ENCODE data around the gene TAS1R3. TPM values are rescaled to one million over a fixed set of nuclear protein-coding genes. Genes with fewer than 3 reads are reported as not detected.

Gene TAS1R3
- total RNA-seq, 1 donor from 2014 or later, result 0.34 TPM

DNA sequence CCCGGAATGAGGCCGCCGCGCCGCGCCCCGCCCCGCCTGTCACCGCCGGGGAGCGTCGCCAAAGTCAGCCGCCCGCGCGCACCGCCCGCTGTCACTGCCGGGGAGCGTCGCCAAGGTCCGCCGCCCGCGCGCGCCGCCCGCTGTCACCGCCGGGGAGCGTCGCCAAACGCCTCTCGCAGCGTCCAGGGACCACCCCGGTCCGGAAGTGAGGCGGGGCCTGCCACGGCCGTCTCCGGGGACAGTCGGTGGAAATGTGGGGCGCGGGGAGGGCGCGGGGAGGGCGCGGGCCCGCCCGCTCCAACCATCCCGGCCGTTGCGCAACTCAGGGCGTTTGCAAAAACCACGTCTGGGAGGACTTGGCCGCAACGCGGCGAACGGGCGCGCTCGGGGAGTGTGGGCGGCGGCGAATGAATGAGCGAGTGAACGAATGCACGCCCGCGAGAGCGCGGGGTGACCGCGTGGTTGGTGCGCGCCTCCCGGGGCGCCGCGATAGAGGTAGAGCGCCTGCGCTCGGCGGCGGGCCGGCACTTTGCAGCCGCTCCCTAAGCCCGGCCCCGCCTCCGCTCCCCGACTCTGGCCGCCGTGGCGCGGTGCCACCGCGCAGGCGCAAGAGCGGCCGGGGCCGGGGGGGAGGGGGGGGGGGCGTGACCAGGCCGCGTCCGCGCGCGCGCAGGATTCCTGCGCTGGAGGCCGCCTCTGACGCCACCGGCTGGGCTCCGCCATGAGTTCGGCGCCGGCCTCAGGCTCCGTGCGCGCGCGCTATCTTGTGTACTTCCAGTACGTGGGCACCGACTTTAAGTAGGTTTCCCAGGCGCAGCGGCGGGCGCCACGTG is 22.9 kb upstream of the TAS1R3 start, which contains the start of the genes ACAP3 and PUSL1:
Gene ACAP3, minus strand, starts transcription at position 8 of the 833 bp plus-strand sequence. CDS start 115 bp downstream, outside the sequence.
Gene PUSL1, plus strand, starts transcription at position 675 of the 833 bp plus-strand sequence. Its CDS starts 47 bp downstream, at position 722.
- peak within 1 kb of the TSS; percentile 88 for H3K4me3 Mint-ChIP-seq
- H3K9me3 Mint-ChIP-seq, result no peaks in the 10 kb centered on the region
- H3K27me3 Mint-ChIP-seq (ENCODE audit: insufficient read depth), result no peaks in the 10 kb centered on the region
- peaks cover 15% of the 10 kb centered on the region for H3K4me1 Mint-ChIP-seq (ENCODE audit: low read depth)
- intact Hi-C loops (cut with micrococcal nuclease), result loop anchor here (1.0 to 5.0 kb wide), 10 partner anchors 16 to 351 kb away; partner anchors contain the start of genes ATAD3A, AURKAIP1, C1orf159 and CCNL2
- H3K36me3 Mint-ChIP-seq (ENCODE audit: low read depth), result peaks cover 2% of the 10 kb centered on the region
- peak; percentile 86 for DNase-seq (ENCODE audit: low spot score)
- peak within 1 kb of the TSS; percentile 86 for H3K27ac Mint-ChIP-seq

DNA sequence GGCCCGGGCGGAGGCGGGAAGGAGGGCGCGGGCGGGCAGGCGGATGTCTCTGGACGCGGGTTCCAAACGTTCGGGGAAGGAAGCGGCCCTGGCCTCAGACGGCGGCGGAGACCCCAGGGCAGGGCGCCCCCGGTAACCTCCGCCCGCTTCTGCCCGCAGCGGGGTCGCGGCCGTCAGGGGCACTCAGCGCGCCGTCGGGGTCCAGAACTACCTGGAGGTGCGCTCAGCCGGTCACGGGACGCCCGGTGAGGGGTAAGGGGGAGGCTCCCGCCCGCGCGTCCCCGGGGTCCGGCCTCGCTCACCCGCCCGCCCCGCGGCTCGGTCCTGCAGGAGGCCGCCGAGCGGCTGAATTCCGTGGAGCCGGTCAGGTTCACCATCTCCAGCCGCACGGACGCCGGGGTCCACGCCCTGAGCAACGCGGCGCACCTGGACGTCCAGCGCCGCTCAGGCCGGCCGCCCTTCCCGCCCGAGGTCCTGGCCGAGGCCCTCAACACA is 22.3 kb upstream of the TAS1R3 start:
- Mint-ChIP-seq H3K36me3 (ENCODE audit: low read depth) (peaks cover 5% of the 10 kb centered on the region), H3K9me3 (no peaks in the 10 kb centered on the region)
- intact Hi-C loops (cut with micrococcal nuclease), result loop anchor here (1.0 to 5.0 kb wide), 10 partner anchors 15 to 352 kb away; partner anchors contain the start of genes ATAD3A, AURKAIP1, C1orf159 and CCNL2

DNA sequence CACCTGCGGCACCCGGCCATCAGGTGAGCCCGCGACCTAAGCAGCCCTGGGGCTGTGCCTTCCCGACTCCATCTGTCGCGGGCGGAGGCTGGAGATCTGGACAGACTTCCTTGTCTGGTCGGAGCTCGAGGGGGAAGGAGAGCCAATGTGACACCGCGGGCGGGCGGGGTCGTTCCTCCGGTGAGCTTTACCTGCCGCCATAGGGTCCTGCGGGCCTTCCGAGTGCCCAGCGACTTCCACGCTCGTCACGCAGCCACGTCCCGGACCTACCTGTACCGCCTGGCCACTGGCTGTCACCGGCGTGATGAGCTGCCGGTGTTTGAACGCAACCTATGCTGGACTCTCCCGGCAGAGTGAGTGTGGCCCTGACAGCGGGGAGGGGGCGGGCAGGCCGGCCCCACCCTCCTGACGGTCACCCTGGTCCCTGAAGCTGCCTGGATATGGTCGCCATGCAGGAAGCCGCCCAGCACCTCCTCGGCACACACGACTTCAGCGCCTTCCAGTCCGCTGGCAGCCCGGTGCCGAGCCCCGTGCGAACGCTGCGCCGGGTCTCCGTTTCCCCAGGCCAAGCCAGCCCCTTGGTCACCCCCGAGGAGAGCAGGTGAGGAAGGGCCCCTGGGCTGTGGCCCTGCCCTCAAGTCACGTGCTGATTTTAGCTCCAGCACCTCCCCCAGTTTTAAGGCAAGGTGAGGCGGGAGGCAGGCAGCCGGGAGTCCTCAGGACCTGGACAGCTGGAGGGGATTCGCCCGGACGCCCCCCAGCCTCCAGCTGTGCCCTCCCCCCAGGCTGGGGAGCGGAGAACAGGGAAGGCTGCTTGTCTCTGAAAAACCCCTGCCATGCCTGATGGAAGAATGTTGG is 21.6 kb upstream of the TAS1R3 start:
- Mint-ChIP-seq H3K27me3 (ENCODE audit: insufficient read depth) (no peaks in the 10 kb centered on the region), H3K36me3 (ENCODE audit: low read depth) (peaks cover 5% of the 10 kb centered on the region), H3K27ac (no peak overlapping the region), H3K4me3 (peak overlapping the region; percentile 72), H3K4me1 (ENCODE audit: low read depth) (peaks cover 15% of the 10 kb centered on the region), H3K9me3 (no peaks in the 10 kb centered on the region)
- intact Hi-C loops (cut with micrococcal nuclease), result loop anchor here (2.0 to 5.0 kb wide), 7 partner anchors 37 to 352 kb away; partner anchors contain the start of genes ATAD3A, CCNL2, MIB2 and NOC2L
- DNase-seq (ENCODE audit: low spot score), result no peak

More for the DNA sequence above, 22.3 kb upstream of the TAS1R3 start:
- Mint-ChIP-seq H3K4me1 (ENCODE audit: low read depth) (peaks cover 15% of the 10 kb centered on the region), H3K27me3 (ENCODE audit: insufficient read depth) (no peaks in the 10 kb centered on the region), H3K4me3 (peak overlapping the region; percentile 85), H3K27ac (peak overlapping the region; percentile 86)
- no peak for DNase-seq (ENCODE audit: low spot score)

DNA sequence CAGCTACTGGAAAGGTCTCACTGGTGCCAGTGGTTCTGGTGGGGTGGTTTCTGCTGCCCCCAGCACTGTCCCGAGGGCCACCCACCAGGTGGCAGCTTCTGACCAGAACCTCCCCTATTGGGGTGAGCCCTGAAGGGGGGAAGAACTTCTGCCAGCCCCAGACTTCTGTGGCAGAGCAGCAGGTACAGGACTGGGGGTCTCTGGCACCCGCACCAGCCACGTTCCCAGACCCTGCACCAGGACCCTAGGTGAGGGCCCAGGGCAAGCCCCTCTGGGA is 21.0 kb upstream of the TAS1R3 start:
- intact Hi-C loops (cut with micrococcal nuclease), result no loop called here
- Mint-ChIP-seq H3K4me1 (ENCODE audit: low read depth) (peaks cover 15% of the 10 kb centered on the region), H3K36me3 (ENCODE audit: low read depth) (peaks cover 8% of the 10 kb centered on the region), H3K27me3 (ENCODE audit: insufficient read depth) (no peaks in the 10 kb centered on the region), H3K4me3 (peak overlapping the region; percentile 72), H3K9me3 (no peaks in the 10 kb centered on the region), H3K27ac (no peak overlapping the region)
- DNase-seq (ENCODE audit: low spot score), result no peak

DNA sequence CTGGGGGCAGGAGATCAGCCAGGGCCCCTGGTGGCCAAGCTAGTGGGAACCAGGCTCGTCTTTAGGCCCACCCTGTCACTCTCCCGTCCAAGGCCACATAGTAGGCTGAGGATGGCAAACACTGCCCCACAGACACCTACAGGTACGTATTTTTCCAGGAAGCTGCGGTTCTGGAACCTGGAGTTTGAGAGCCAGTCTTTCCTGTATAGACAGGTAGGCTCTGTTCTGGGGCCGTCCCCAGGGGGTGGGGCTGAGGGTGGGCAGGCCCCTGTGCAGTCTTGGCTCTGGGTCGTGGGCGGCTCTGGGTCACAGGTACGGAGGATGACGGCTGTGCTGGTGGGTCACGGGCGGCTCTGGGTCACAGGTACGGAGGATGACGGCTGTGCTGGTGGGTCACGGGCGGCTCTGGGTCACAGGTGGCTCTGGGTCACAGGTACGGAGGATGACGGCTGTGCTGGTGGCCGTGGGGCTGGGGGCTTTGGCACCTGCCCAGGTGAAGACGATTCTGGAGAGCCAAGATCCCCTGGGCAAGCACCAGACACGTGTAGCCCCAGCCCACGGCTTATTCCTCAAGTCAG is 20.5 kb upstream of the TAS1R3 start:
- H3K9me3 Mint-ChIP-seq, result no peaks in the 10 kb centered on the region
- peak overlapping the region; percentile 72 for H3K4me3 Mint-ChIP-seq
- H3K36me3 Mint-ChIP-seq (ENCODE audit: low read depth), result peaks cover 10% of the 10 kb centered on the region
- H3K4me1 Mint-ChIP-seq (ENCODE audit: low read depth), result peaks cover 15% of the 10 kb centered on the region
- intact Hi-C loops (cut with micrococcal nuclease), result no loop called here
- no peak for DNase-seq (ENCODE audit: low spot score)
- H3K27ac Mint-ChIP-seq, result peak overlapping the region; percentile 29
- no peaks in the 10 kb centered on the region for H3K27me3 Mint-ChIP-seq (ENCODE audit: insufficient read depth)

DNA sequence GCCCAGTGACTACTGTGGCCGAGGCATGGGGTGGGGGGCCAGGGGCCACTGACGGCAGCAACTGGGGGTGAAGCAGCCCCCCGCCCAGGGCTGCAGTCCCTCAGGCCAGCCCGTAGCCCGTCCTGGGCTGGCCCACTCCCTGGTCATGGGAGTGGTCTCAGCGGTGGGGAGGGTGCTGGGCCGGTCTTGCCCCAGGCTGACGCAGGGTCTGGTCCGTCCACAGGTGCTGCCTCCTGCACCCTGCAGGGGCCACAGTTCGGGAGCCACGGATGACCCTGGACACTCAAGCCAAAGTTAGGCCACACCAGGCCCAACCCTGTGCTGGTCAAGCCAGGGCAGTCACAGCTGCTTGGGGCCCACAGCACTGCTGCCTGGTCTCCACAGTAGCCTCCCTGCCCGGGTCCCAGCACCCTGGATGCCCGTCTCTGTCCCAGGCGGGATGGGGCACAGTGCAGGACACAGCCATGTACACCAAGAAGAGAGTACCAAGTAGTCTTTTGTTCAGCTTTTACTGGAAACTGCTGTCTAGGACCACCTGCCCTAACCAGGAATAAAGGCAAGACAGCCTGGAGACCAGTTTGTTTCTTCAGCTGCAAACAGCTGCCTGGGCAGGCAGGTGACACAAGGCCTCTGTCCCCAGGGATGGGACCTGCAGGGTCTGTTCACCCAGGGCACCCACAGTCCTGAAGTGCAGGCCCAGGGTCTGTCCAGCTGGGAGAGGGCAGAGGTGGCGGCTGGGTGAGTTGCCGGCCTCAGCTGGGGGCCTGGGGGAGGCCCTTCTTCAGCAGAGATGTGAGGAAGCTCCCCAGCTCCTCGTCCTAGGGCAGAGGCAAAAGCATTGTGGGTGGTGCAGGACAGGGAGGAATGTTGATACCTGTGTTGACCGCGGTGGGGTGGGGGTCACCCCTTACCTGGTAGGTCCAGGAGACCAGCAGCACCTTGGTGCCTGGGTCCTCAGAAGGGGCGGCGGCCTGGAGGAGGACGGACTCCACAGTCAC is 19.7 kb upstream of the TAS1R3 start:
- Mint-ChIP-seq H3K4me3 (no peak overlapping the region), H3K36me3 (ENCODE audit: low read depth) (peaks cover 12% of the 10 kb centered on the region), H3K9me3 (no peaks in the 10 kb centered on the region), H3K4me1 (ENCODE audit: low read depth) (peaks cover 8% of the 10 kb centered on the region), H3K27me3 (ENCODE audit: insufficient read depth) (no peaks in the 10 kb centered on the region), H3K27ac (no peak overlapping the region)
- no peak for DNase-seq (ENCODE audit: low spot score)
- intact Hi-C loops (cut with micrococcal nuclease), result no loop called here

DNA sequence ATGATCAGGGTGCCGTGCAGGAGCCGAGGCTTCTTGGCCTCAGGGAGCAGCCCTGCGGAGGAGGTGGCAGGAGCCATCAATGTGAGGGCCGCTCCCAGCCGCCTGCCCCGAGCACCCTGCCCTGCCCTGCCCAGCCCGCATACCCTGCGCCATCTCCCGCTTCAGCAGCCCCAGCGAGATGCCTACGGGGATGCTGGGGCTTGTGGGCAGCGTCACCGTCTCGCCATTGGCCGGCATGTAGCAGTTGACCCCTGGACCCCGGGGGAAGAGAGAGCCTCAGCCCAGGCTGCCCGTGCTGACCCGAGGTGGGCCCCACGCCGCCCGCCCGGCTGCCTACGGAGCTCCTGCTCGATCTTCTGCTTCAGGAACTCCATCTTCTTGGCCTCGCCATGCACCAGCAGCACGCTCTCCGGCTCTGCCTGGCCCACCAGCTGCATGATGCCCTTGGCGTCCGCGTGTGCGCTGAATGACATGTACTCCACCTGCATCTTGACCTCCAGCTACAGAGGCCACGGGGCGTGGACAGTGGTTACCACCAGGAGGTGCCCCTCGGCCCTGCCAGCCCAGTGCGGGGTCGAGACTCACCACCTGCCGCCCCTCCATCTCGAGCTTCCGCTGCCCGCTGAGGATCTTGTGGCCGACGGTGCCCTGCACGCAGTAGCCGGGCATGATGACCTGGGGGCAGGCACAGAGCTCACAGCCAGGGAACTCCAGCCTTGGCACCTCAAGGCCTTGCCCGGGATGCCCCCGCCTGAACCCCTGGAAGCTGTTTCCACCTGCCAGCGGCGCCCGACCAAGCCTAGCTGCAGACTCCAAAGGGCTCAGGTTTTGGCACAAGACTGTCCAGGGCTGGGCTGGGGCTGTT is 18.4 kb upstream of the TAS1R3 start:
- peaks cover 14% of the 10 kb centered on the region for H3K36me3 Mint-ChIP-seq (ENCODE audit: low read depth)
- DNase-seq (ENCODE audit: low spot score), result no peak
- no peak overlapping the region for H3K27ac Mint-ChIP-seq
- intact Hi-C loops (cut with micrococcal nuclease), result no loop called here
- H3K9me3 Mint-ChIP-seq, result no peaks in the 10 kb centered on the region
- no peak overlapping the region for H3K4me3 Mint-ChIP-seq
- no peaks in the 10 kb centered on the region for H3K27me3 Mint-ChIP-seq (ENCODE audit: insufficient read depth)
- H3K4me1 Mint-ChIP-seq (ENCODE audit: low read depth), result no peaks in the 10 kb centered on the region

DNA sequence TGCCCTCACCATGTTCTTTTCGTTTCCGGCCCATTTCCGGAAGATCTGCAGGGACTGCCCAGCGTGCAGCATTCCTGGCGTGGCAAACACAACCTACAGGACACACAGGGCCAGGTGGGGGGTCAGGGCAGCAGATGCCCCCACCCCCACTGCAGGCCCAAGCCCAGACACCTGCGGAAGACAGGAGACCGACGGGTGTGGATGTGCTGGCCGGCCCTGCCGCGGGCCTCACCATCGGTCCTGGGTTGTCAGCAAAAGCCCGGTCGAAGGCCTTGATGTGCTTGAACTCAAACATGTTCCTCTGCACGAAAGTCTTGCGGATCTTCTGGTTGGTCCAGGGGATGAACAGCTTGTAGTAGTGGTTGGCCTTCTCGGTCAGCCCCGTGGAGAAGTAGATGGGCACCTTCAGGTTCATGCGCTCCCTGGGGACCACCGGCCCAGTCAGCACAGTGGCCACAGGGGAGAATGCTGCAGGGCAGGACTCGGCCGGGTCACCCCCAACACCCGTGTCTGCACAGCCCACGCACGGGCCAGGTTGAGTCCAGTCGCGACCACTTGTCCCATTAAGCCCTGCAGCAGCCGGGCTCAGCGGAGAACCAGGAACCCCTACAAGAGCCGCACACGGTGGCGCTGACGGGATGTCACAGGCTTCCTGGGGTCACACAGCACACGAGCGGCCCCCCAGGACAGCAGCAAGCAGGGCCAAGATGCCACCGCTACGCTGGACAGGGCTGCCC is 17.4 kb upstream of the TAS1R3 start:
- H3K36me3 Mint-ChIP-seq (ENCODE audit: low read depth), result peaks cover 14% of the 10 kb centered on the region
- intact Hi-C loops (cut with micrococcal nuclease), result no loop called here
- no peaks in the 10 kb centered on the region for H3K27me3 Mint-ChIP-seq (ENCODE audit: insufficient read depth)
- H3K4me1 Mint-ChIP-seq (ENCODE audit: low read depth), result no peaks in the 10 kb centered on the region
- no peak overlapping the region for H3K4me3 Mint-ChIP-seq
- H3K9me3 Mint-ChIP-seq, result no peaks in the 10 kb centered on the region
- no peak overlapping the region for H3K27ac Mint-ChIP-seq
- no peak for DNase-seq (ENCODE audit: low spot score)

DNA sequence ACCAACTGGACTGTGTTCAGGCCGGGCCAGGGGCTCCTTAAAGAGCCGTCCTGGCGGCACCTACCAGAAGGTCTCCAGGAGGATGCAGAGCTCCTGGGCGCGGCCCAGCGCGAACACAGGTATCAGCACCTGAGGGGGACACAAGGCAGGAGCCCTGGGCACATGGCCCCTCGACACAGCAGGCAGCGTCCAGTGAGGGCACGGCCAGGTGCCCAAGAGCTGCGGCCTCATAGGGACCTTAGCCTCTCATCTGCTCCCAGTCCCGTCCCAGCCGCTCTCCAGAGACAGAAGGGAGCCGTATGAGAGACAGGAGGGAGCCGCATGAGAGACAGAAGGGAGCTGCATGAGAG is 16.9 kb upstream of the TAS1R3 start:
- intact Hi-C loops (cut with micrococcal nuclease), result no loop called here
- H3K4me3 Mint-ChIP-seq, result no peak overlapping the region
- H3K27ac Mint-ChIP-seq, result no peak overlapping the region
- DNase-seq (ENCODE audit: low spot score), result no peak
- H3K27me3 Mint-ChIP-seq (ENCODE audit: insufficient read depth), result no peaks in the 10 kb centered on the region
- H3K4me1 Mint-ChIP-seq (ENCODE audit: low read depth), result no peaks in the 10 kb centered on the region
- peaks cover 16% of the 10 kb centered on the region for H3K36me3 Mint-ChIP-seq (ENCODE audit: low read depth)
- H3K9me3 Mint-ChIP-seq, result no peaks in the 10 kb centered on the region

DNA sequence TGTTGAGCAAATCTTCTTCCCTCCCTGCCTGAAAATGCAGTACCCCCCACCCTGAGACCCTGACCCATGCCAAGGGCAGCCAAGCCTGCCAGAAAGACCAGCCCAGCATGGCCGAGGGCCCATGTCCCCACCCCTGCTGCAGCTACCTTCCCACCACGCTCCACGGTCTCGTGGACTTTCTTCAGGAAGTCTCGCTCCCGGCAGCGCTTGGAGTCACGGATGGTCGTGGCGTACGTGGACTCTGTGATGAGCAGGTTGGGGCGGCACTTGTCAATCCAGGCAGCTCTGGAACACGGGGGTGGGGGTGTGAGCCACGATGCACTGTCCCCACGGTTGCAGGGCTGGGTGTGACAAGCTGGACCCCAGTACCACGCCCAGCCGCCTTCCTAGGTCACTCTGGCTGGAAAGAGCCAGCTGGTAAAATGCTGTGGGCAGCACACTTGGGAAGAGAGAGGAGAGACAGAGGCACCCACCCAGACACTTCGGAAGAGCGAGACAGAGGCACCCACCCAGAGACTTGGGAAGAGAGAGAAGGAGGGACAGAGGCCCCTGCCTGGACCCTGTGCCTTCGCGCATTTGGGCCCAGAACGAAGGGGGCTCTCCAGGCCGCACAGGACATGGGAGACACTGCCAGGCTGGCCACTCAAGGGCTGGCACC is 16.3 kb upstream of the TAS1R3 start:
- Mint-ChIP-seq H3K4me1 (ENCODE audit: low read depth) (no peaks in the 10 kb centered on the region), H3K4me3 (no peak overlapping the region), H3K9me3 (no peaks in the 10 kb centered on the region), H3K27ac (no peak overlapping the region), H3K36me3 (ENCODE audit: low read depth) (peaks cover 19% of the 10 kb centered on the region), H3K27me3 (ENCODE audit: insufficient read depth) (no peaks in the 10 kb centered on the region)
- intact Hi-C loops (cut with micrococcal nuclease), result no loop called here
- no peak for DNase-seq (ENCODE audit: low spot score)

Measured in activated T-helper 1 cell treated with anti-CD3 and anti-CD28 coated beads, Interleukin-12 subunit alpha, Interleukin-12 subunit beta, Interleukin-2, Interleukin-4 antibody, amounts not matched to agents 30 ng/mL and 10 ng/mL and 1 ng/mL, durations not matched to agents 14 hours and 24 hours and 36 hours (primary cell).